Duodenal mucosa (tissue), 2 donors: ENCODE measurements around the gene CAMK4.

Experiments used
- H3K27ac ChIP-seq: one replicate; pipeline ENCODE4 v1.7.0; 2013; ENCODE audit warnings: low read depth, low read length
- H3K27me3 ChIP-seq, 2 donors: one replicate each; pipeline ENCODE4 v1.7.0; 2013; ENCODE audit warnings: low read length in 2 of 2, control low read depth in 1 of 2; ENCODE audit not compliant: insufficient read depth in 2 of 2, control insufficient read depth in 1 of 2
- H3K36me3 ChIP-seq, 2 donors: one replicate each; pipeline ENCODE4 v1.7.0; 2013; ENCODE audit warnings: low read length in 2 of 2, control low read depth in 1 of 2; ENCODE audit not compliant: insufficient read depth in 2 of 2, control insufficient read depth in 1 of 2
- H3K4me1 ChIP-seq, 2 donors: one replicate each; pipeline ENCODE4 v1.7.0; 2013; ENCODE audit warnings: low read length in 2 of 2, control low read depth in 1 of 2; ENCODE audit not compliant: insufficient read depth in 2 of 2, control insufficient read depth in 1 of 2
- H3K4me3 ChIP-seq, 2 donors: one replicate each; pipeline ENCODE4 v1.7.0; 2013; ENCODE audit warnings: low read length in 2 of 2, low read depth in 1 of 2
- H3K9ac ChIP-seq, 2 donors: one replicate each; pipeline ENCODE4 v1.7.0; 2013; ENCODE audit warnings: low read length in 2 of 2, low read depth in 1 of 2
- H3K9me3 ChIP-seq, 2 donors: one replicate each; pipeline ENCODE4 v1.7.0; 2013; ENCODE audit warnings: low read length in 2 of 2, control low read depth in 1 of 2; ENCODE audit not compliant: control insufficient read depth in 1 of 2

Gene CAMK4

DNA sequence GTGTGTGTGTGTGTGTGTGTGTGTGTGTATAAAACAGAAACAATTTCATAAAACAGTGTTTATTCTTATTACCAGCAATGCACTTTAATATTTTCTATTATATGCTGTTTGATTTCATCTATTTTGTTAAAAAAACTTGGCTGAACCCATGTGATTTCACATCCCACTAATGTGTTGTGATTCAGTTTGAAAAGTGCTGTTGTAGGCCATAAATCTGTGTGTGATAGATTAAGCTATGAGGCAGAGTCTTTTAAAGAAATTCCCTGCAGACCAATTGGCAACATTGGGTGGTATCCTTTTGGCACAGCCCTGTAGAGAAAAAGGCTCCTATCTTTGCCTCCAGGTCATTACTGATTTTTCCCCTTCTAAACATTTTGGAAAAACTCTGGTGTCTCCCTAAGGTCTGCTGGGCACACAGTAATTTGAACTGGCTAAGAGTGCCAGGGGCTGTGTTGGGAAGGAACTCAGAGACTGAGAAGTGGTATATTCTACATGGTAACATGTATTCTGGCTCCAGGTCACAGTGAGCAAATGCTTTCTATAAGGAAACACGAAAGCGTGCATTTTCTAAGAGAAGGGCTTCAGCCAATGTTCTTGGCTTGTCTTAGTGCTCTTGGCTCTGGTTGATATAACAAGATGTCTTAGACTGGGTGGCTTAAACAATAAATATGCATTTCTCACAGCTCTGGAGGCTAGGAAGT is 4.5 kb downstream of the CAMK4 start:
- Histone ChIP-seq H3K27ac (no peak overlapping the region), H3K36me3 (no peaks in the 10 kb centered on the region), H3K27me3 (peaks cover 15 to 22% of the 10 kb centered on the region in 2 donors), H3K4me1 (peaks cover 5 to 9% of the 10 kb centered on the region in 2 donors), H3K9ac (no peak overlapping the region), H3K9me3 (no peaks in the 10 kb centered on the region), H3K4me3 (no peak overlapping the region)

DNA sequence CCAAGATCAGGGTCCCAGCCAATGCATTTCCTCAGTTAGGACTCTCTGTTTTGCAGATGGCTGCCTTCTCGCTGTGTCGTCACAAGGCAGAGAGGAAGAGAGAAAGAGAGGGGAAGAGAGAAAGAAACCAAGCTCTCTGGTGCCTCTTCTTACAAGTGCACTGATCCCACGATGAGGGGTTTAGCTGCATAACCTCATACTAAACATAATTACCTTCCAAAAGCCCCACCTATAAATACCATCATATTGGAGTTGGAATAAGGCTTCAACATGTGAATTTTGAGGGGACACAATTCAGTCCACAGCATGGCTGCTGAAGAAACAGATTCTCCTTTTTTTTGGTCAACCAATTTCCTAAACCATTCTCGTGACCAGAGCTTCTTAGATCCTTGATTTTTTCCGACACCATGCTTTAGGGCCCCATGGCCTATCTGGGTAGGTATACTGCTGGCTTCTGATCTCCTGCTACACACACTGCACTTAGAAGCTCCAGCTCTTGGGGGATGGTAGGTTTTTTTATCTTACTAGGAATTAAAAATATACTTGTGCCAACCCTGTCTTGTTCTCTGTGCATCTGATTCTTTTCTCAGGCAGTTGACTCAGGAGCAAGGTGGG is 5.1 kb downstream of the CAMK4 start:
- no peaks in the 10 kb centered on the region for H3K36me3 ChIP-seq
- no peak overlapping the region for H3K9ac ChIP-seq
- H3K4me1 ChIP-seq, result peaks cover 5 to 6% of the 10 kb centered on the region in 2 donors
- peaks cover 15 to 19% of the 10 kb centered on the region in 2 donors for H3K27me3 ChIP-seq
- no peak overlapping the region for H3K4me3 ChIP-seq
- no peaks in the 10 kb centered on the region for H3K9me3 ChIP-seq
- H3K27ac ChIP-seq, result no peak overlapping the region

- no peaks in the 10 kb centered on the region for H3K4me1 ChIP-seq
- peaks cover 9 to 10% of the 10 kb centered on the region in 2 donors for H3K27me3 ChIP-seq
- no peaks in the 10 kb centered on the region for H3K36me3 ChIP-seq
- no peak overlapping the region for H3K27ac ChIP-seq
- H3K9me3 ChIP-seq, result no peaks in the 10 kb centered on the region
- H3K9ac ChIP-seq, result no peak overlapping the region
- H3K4me3 ChIP-seq, result no peak overlapping the region
Measured at GRCh38 chr5:111229871-111230810, 6.0 kb downstream of the CAMK4 start.

DNA sequence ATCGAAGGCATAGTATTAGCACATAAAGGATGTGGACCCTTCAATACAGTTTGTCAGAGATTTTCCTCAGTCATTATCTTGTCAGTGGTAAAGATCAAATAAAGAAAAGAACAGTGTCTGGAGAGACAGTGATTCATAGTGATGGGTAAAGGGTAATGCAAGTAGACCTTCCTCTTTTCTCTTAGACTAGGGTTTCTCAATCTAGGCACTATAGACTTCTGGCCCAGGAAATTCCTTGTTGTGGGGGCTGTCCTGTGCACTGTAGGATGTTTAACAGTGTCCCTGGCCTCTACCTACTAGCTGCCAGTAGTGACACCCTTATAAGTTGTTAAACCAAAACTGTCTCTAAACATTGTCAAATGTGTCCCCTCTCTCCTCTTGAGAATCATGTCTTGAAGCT is 6.9 kb downstream of the CAMK4 start:
- H3K4me1 ChIP-seq, result no peaks in the 10 kb centered on the region
- no peaks in the 10 kb centered on the region for H3K9me3 ChIP-seq
- H3K36me3 ChIP-seq, result no peaks in the 10 kb centered on the region
- H3K27ac ChIP-seq, result no peak overlapping the region
- H3K9ac ChIP-seq, result no peak overlapping the region
- H3K4me3 ChIP-seq, result no peak overlapping the region
- peaks cover 5 to 6% of the 10 kb centered on the region in 2 donors for H3K27me3 ChIP-seq

DNA sequence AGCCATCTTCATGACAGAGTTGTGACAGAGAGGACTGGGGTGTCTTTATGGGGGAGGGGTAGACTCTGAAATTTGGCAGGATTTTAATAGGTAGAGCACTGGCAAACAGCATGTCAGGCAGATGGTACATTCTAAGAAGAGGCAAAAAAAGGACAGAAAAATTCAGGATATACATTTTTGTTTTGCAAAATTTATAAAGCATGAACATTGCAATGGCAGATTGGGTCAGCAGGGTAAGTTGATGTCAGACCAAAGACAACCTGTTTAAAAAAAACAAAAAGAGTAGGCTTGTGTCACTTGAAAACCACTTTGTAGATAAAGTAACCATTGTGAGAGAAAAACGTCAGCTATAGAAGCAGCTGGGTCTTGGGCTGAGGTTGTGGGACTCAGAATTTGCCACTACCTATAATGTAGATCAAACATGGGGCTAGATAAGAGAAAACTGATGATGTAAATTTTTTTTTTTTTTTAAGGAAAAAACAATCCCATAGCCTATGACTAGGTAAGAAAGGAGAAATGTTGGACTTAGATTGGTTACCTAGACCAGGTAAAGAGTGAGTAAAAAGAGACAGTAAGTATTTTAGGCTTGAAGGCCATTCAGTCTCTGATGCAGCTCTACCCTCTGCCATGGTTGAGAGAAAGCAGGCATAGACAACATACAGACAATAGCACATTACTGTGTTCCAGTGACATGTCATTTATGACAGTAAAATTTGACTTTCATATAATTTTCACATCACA is 8.3 kb downstream of the CAMK4 start:
- no peak overlapping the region for H3K4me3 ChIP-seq
- H3K9ac ChIP-seq, result no peak overlapping the region
- peaks cover 1 to 5% of the 10 kb centered on the region in 2 donors for H3K27me3 ChIP-seq
- H3K9me3 ChIP-seq, result no peaks in the 10 kb centered on the region
- no peak overlapping the region for H3K27ac ChIP-seq
- no peaks in the 10 kb centered on the region for H3K36me3 ChIP-seq
- H3K4me1 ChIP-seq, result no peaks in the 10 kb centered on the region

GRCh38 chr5:111233052-111233374 is 8.8 kb downstream of the CAMK4 start:
- no peak overlapping the region for H3K9ac ChIP-seq
- H3K36me3 ChIP-seq, result no peaks in the 10 kb centered on the region
- no peaks in the 10 kb centered on the region for H3K27me3 ChIP-seq
- no peak overlapping the region for H3K4me3 ChIP-seq
- no peaks in the 10 kb centered on the region for H3K9me3 ChIP-seq
- H3K27ac ChIP-seq, result no peak overlapping the region
- no peaks in the 10 kb centered on the region for H3K4me1 ChIP-seq

DNA sequence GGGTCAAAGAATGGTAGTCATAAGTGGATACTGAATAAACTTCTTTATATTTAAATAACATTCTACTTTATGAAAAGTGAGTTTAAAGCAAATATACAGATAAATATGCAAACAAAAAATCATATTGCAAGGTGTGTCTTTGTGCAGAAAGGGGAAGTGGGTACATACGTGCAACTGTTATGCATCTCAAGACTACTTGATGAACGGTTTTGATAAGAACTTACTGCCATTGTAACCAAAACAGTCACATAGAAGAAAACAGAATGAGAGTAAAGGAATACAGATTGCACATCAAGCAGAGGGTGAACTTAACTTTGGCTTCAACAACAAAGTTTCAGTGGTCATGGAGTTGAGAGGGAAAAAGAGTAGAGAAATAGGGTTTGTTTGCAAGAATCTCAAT is 9.9 kb downstream of the CAMK4 start:
- Histone ChIP-seq H3K9ac (no peak overlapping the region), H3K9me3 (no peaks in the 10 kb centered on the region), H3K4me3 (no peak overlapping the region), H3K4me1 (no peaks in the 10 kb centered on the region), H3K36me3 (no peaks in the 10 kb centered on the region), H3K27me3 (no peaks in the 10 kb centered on the region), H3K27ac (no peak overlapping the region)

- H3K9ac ChIP-seq, result no peak overlapping the region
- H3K4me3 ChIP-seq, result no peak overlapping the region
- no peak overlapping the region for H3K27ac ChIP-seq
- no peaks in the 10 kb centered on the region for H3K4me1 ChIP-seq
- no peaks in the 10 kb centered on the region for H3K36me3 ChIP-seq
- no peaks in the 10 kb centered on the region for H3K27me3 ChIP-seq
- no peaks in the 10 kb centered on the region for H3K9me3 ChIP-seq
Measured at GRCh38 chr5:111235635-111236034, 11.5 kb downstream of the CAMK4 start.

DNA sequence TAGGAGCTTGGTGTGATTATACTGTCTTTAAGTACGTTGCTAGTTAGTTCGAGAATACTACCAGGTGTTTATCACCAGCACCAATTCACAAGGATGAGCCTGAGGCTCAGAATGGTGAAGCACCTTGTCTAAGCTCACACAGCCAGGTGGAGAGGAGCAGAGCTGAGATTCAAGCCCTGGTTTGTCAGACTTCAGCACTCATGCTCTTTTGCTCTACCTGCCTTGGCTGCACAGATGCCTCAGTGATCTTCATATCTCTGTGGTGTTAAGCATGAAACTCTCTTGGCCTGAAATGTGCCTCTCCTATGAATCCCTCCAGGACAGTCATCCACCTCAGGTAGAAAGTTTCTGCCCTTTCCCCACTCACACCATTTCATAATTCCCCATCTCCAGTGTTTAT is 12.2 kb downstream of the CAMK4 start:
- no peaks in the 10 kb centered on the region for H3K4me1 ChIP-seq
- no peak overlapping the region for H3K27ac ChIP-seq
- no peaks in the 10 kb centered on the region for H3K27me3 ChIP-seq
- no peaks in the 10 kb centered on the region for H3K9me3 ChIP-seq
- no peaks in the 10 kb centered on the region for H3K36me3 ChIP-seq
- no peak overlapping the region for H3K9ac ChIP-seq
- no peak overlapping the region for H3K4me3 ChIP-seq
